Measurements from ENCODE around the gene PABPC4L.

PABPC4L gene

DNA sequence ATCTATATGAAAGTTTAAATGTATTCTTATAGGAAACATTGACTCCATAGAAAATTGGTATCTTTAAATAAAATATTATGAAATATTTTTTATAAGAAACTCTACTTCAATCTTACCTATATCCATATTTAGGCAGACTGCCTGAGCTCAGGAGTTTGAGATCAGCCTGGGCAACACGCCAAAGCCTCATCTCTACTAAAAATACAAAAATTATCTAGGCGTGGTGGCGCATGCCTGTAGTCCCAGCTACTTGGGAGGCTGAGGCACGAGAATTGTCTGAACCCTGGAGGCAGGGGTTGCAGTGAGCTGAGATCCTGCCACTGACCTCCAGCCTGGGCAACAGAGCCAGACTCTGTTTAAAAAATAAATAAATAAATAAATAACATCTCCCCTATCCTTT is 47.5 kb downstream of the PABPC4L start:
- no peak for TF ChIP-seq CTCF (conservative IDR thresholded peaks at IDR 0.05; ENCODE audit: low read depth, low read length)
- DNase-seq (ENCODE audit: low read depth), result no peak
- no peak overlapping the region for H3K4me3 ChIP-seq (ENCODE audit: low read depth, low read length)

DNA sequence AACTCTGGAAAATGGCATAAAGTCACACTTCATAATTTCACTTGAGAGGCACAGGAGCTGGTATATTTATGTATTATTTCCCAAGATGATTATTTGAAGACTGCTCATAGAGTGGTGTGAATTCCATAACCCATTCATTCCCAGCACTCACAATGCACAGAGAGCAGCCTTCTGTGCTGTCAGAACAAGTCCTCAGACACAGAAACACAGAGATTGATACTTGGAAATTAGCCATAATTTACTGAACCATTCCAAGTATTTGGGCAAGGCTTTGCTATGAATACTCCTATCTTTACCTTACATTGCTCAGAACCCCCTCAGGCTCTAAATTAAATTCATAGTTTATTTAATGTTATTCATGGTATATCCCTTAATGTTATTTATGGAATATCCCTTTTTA is 53.6 kb downstream of the PABPC4L start:
- no peak for DNase-seq (ENCODE audit: low read depth)
- TF ChIP-seq CTCF (conservative IDR thresholded peaks at IDR 0.05; ENCODE audit: low read depth, low read length), result no peak
- H3K4me3 ChIP-seq (ENCODE audit: low read depth, low read length), result no peak overlapping the region
